ENCODE data around the gene DENND2C.

DENND2C gene

DNA sequence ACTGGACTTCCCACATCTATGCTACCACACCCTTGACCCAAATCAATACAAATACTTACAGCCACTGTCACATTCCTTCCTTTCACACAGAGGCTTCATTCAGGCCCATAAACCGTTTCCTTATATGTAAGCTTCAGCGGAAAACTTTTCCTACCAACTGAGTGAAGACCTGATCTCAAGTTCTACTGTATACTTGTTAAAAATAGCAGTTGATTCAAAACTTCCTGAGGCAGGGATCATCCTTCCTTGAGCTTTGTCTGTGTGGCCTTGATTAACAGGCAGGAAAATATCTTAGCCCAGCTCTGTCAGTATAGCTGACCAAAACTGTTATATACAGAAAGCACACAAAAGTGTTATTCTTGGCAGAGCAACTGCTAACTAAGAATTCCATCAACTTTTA is 42.7 kb downstream of the DENND2C start:
- H3K36me3 ChIP-seq (ENCODE audit: control insufficient read depth, low read length): no peaks in the 10 kb centered on the region
- H3F3A ChIP-seq (ENCODE audit: control insufficient read depth, insufficient read depth): no peaks in the 10 kb centered on the region
- no peaks in the 10 kb centered on the region for H4K20me1 ChIP-seq (ENCODE audit: control insufficient read depth, insufficient read depth, low read depth, low read length)
- H3K4me1 ChIP-seq (ENCODE audit: control insufficient read depth, low read length): no peaks in the 10 kb centered on the region
- no peak overlapping the region for H3K27ac ChIP-seq (ENCODE audit: low read depth, low read length)
- no peak overlapping the region for H3K4me2 ChIP-seq (ENCODE audit: low read length)
- TF ChIP-seq, protein P1, sequence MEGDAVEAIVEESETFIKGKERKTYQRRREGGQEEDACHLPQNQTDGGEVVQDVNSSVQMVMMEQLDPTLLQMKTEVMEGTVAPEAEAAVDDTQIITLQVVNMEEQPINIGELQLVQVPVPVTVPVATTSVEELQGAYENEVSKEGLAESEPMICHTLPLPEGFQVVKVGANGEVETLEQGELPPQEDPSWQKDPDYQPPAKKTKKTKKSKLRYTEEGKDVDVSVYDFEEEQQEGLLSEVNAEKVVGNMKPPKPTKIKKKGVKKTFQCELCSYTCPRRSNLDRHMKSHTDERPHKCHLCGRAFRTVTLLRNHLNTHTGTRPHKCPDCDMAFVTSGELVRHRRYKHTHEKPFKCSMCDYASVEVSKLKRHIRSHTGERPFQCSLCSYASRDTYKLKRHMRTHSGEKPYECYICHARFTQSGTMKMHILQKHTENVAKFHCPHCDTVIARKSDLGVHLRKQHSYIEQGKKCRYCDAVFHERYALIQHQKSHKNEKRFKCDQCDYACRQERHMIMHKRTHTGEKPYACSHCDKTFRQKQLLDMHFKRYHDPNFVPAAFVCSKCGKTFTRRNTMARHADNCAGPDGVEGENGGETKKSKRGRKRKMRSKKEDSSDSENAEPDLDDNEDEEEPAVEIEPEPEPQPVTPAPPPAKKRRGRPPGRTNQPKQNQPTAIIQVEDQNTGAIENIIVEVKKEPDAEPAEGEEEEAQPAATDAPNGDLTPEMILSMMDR (IDR thresholded peaks at IDR 0.05; ENCODE audit: low read depth, low read length, poor library complexity, severe bottlenecking): no peak
- no peak for TF ChIP-seq EZH2phosphoT487 (IDR thresholded peaks at IDR 0.05; ENCODE audit: borderline replicate concordance, low read length)
- no peaks in the 10 kb centered on the region for H3K79me2 ChIP-seq (ENCODE audit: control insufficient read depth, low read length)
- H3K27me3 ChIP-seq (ENCODE audit: control insufficient read depth, low read length): peaks cover 3% of the 10 kb centered on the region; the same call in 1 of the 2 replicates
- H3K4me3 ChIP-seq (ENCODE audit: low read length): no peak overlapping the region
- no peaks in the 10 kb centered on the region for H3K9me3 ChIP-seq (ENCODE audit: control insufficient read depth, insufficient read depth, low read length)
- no peaks in the 10 kb centered on the region for H3K9me2 ChIP-seq (replicated peaks; ENCODE audit: control insufficient read depth, low read length)

DNA sequence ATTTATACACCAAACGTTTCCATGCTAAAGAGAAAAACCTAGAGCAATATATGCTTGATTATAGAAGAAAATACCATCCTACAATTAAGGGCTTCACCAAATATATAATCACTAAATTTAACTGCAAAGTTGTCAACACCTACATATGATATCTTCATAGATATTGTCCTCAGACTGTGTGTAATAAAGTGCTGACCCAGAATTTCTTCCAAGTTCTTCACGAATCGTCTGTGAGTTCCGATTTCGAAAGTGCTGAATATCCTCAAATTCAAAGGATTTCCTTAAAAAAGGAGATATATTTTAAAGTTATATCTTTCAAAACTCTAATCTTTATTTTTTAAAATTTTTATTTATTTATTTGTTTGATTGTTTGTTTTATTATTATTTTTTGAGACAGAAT is 46.5 kb downstream of the DENND2C start:
- Histone ChIP-seq H3F3A (ENCODE audit: control insufficient read depth, insufficient read depth) (no peaks in the 10 kb centered on the region), H3K4me1 (ENCODE audit: control insufficient read depth, low read length) (no peaks in the 10 kb centered on the region), H3K27me3 (ENCODE audit: control insufficient read depth, low read length) (peaks cover 10% of the 10 kb centered on the region), H3K9me2 (replicated peaks; ENCODE audit: control insufficient read depth, low read length) (no peaks in the 10 kb centered on the region), H3K79me2 (ENCODE audit: control insufficient read depth, low read length) (no peaks in the 10 kb centered on the region), H3K36me3 (ENCODE audit: control insufficient read depth, low read length) (no peaks in the 10 kb centered on the region), H4K20me1 (ENCODE audit: control insufficient read depth, insufficient read depth, low read depth, low read length) (no peaks in the 10 kb centered on the region), H3K9me3 (ENCODE audit: control insufficient read depth, insufficient read depth, low read length) (no peaks in the 10 kb centered on the region), H3K27ac (ENCODE audit: low read depth, low read length) (no peak overlapping the region), H3K4me3 (ENCODE audit: low read length) (no peak overlapping the region), H3K4me2 (ENCODE audit: low read length) (no peak overlapping the region)
- TF ChIP-seq, protein P1 (IDR thresholded peaks at IDR 0.05; ENCODE audit: low read depth, low read length, poor library complexity, severe bottlenecking): no peak
- TF ChIP-seq EZH2phosphoT487 (IDR thresholded peaks at IDR 0.05; ENCODE audit: borderline replicate concordance, low read length): no peak

DNA sequence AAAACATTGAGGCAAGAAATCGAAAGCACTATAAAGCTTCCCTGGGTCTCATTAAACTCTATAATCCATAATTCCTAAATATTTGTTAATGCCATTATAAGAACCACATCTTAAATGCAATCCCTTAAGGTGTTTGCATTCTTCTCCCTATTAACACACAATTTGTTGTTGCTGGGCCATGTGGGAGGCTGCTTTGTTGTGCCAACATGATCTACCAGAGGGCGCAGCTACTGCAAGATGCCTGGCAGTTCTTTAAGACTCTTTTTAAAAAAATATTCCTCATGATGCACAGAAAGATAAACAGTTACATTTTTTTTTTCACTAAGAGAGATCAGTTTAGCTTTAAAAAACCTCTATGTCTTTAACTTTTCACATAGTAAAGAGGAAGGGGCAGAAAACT is 49.4 kb downstream of the DENND2C start:
- no peak overlapping the region for H3K27ac ChIP-seq (ENCODE audit: low read depth, low read length)
- no peak overlapping the region for H3K4me3 ChIP-seq (ENCODE audit: low read length)
- no peaks in the 10 kb centered on the region for H3K9me2 ChIP-seq (replicated peaks; ENCODE audit: control insufficient read depth, low read length)
- no peaks in the 10 kb centered on the region for H4K20me1 ChIP-seq (ENCODE audit: control insufficient read depth, insufficient read depth, low read depth, low read length)
- no peaks in the 10 kb centered on the region for H3K79me2 ChIP-seq (ENCODE audit: control insufficient read depth, low read length)
- no peak overlapping the region for H3K4me2 ChIP-seq (ENCODE audit: low read length)
- H3K36me3 ChIP-seq (ENCODE audit: control insufficient read depth, low read length): no peaks in the 10 kb centered on the region
- TF ChIP-seq, protein P1 (IDR thresholded peaks at IDR 0.05; ENCODE audit: low read depth, low read length, poor library complexity, severe bottlenecking): no peak
- no peak for TF ChIP-seq EZH2phosphoT487 (IDR thresholded peaks at IDR 0.05; ENCODE audit: borderline replicate concordance, low read length)
- no peaks in the 10 kb centered on the region for H3K4me1 ChIP-seq (ENCODE audit: control insufficient read depth, low read length)
- no peaks in the 10 kb centered on the region for H3K9me3 ChIP-seq (ENCODE audit: control insufficient read depth, insufficient read depth, low read length)
- H3F3A ChIP-seq (ENCODE audit: control insufficient read depth, insufficient read depth): no peaks in the 10 kb centered on the region
- peaks cover 7% of the 10 kb centered on the region; the same call in 1 of the 2 replicates for H3K27me3 ChIP-seq (ENCODE audit: control insufficient read depth, low read length)
